GF-D8 (cell line): ENCODE results near the gene SPINDOC.

Source experiments
- DNase-seq: peaks from one replicate; lab custom pipeline; 2025; lab: John Stamatoyannopoulos, UW

Gene SPINDOC

DNA sequence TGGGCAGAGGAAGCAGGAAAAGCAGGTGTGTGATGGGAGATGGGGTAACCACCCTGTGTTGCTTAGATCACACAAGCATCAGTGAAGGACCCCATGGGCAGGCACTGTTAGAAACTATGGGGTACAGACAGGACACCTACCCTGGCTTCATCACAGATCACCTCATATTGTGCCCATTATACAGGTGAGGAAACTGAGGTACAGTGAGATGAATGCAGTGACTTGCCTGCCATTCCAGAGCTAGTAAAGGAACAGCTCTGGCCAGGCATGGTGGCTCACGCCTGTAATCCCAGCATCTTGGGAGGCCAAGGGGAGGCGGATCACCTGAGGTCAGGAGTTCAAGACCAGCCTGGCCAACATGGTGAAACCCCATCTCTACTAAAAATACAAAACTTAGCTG is 19.8 kb downstream of the SPINDOC start:
- no peak for DNase-seq

DNA sequence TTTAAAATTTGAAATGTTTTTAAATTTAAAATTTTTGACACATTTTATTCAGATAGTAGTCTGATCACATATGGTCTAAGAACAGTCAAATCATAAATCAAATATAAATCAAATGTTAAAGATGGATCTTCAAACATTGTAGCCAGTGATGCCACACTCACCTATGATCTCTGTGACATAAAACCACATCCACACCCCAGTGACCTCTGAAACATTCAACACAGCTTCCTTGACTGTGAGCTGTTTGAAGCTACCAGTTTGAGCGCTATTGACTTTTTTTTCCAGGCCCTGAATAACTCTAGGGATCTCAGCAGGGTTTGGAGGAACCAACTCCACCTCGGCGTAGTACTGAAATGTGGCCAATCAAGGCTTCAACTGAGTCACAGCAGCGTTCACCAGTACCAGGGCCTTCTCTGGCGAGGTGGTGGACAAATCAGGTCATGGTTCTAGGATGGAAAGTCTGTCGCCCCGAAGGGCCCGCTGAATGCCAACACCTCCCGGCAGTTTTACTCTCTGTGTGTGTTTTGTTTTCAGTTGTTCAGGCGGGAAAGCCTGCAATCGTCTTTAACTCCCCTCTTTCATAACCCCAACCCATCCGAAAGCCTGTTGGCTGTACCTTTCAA is 21.4 kb downstream of the SPINDOC start:
- no peak for DNase-seq

DNA sequence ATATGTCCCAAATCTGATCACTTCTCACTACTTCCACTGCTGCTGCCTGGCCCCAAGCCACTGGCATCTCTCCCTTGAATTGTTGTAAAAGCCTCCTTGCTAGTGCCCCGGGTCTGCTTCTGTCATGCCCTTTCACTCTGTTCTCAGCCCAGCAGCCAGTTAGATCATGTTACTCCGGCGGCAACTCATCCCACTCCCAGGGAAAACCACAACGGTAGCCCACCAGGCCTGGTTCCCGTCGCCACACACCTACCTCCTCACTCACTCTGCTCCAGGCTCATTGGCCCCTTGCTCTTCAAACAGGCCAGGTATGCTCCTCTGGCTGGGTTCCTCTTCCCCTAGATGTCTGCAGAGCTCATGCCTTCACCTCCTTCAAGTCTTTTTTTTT is 21.9 kb downstream of the SPINDOC start:
- DNase-seq: no peak

DNA sequence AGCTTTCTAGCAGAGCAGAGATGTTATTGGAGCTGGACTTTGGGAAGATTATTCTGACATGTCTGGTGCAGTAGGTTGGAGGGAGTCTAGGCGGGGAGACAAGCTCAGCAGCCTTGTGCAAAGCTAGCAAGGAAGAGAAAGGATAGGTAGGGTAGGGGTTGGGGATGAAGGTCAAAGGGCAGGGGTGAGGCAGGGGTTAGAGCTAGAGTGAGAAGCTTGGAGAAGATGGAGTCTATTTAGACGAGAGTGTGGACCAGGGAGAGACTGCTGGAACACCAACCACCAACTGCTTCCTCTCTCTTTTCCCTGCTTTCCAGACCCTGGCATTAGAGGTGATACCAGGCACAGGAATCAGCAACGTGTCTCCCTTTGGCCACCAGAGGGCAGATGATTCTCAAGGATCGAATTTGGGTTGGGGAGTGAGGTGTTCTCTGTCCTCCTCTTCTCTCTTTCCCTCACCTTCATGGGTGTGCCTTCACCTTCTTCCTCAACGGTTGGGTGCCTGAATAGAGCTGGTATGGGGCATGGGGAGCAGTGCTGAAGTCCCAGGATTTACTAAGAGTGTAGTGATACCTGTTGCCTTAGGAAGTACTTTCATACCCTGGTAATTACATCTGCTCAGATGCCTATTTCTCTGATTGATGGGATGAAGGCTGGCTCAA is 23.9 kb downstream of the SPINDOC start:
- DNase-seq: no peak

DNA sequence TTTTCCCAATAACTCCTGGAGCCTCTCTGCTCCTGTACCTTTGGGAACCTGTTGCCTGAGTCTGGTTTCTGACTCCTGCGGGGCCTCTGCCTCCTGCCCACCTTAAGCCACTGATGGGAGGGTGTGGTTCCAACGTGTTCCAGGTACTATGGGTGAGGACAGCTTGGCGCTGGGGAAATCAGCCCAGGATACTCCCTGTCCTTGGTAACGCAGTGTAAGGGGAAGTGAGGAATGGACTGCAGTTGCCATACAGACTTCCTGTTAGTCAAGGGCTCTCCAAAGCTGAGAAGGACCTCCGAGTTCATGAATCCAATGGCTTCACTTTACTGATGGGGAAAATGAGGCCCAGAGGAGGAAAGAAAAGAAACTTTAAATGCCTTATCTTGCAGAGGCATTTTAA is 24.5 kb downstream of the SPINDOC start:
- DNase-seq: peak; percentile 32

DNA sequence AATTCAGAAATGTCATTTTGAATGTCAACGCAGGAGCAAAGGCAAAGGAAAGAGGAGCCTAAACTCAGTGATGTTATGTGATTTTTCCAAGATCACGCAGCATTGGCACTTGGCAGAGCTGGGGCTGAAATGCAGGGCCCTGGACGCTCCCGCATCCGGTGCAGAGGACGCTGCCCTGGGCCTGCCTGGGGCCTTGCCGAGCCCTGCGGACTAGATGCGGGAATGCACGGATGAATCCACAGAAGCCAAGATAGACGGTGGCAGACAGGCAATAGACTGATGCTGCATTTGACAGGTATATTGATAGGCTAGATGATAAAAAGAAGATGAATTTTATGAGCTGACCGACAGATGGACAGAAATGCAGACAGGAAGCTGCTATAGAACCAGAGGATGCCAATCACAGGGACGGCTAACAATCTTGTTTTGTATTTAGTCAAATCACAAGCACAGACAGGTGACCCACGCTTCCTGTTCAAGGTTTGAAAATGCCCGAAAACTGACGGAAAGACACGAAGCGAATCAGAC is 25.0 kb downstream of the SPINDOC start:
- DNase-seq: no peak

DNA sequence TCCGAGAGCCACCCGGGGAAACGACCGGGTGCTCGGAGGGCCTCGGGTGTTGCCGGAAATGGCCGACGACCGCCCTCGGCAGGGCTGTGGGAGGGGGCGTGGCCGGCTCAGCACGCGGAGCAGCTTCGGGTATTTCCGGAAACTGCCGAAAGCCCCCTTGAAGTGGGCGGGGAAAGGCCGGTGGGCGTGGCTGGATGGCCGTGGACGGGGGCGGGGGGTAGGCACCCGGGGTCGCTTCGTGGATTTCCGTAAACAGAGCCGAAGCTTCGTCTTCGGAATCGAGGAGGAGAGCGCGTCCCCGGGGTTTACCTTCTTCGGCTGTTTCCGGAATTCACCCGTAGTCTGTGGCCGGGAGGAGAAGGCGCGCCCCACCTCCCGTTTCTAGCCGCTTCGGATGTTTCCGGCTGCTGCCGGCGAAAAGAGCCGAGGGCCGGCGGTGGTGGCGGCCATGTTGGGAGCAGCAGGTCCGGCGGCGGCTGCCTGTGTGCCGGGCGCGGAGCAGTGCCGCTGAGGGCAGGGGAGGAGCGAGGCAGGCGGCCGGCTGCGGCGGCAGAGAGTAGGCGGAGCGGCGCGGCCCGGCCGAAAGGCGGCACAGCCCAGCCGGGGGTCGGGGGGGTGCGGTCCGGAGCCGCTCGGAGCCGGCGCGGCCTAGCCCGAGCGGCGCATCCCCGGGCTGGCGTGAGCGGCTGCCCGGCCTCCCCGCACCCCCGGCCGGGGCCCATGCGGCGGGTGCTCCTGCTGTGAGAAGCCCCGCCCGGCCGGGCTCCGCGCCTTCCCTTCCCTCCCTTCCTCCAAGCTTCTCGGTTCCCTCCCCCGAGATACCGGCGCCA is 25.6 kb downstream of the SPINDOC start, which contains the start of gene MARK2:
TSS of gene MARK2 (plus strand) at position 433 of the 830 bp plus-strand sequence. CDS start at position 830, 397 bp downstream.
- peak; percentile 93 for DNase-seq

DNA sequence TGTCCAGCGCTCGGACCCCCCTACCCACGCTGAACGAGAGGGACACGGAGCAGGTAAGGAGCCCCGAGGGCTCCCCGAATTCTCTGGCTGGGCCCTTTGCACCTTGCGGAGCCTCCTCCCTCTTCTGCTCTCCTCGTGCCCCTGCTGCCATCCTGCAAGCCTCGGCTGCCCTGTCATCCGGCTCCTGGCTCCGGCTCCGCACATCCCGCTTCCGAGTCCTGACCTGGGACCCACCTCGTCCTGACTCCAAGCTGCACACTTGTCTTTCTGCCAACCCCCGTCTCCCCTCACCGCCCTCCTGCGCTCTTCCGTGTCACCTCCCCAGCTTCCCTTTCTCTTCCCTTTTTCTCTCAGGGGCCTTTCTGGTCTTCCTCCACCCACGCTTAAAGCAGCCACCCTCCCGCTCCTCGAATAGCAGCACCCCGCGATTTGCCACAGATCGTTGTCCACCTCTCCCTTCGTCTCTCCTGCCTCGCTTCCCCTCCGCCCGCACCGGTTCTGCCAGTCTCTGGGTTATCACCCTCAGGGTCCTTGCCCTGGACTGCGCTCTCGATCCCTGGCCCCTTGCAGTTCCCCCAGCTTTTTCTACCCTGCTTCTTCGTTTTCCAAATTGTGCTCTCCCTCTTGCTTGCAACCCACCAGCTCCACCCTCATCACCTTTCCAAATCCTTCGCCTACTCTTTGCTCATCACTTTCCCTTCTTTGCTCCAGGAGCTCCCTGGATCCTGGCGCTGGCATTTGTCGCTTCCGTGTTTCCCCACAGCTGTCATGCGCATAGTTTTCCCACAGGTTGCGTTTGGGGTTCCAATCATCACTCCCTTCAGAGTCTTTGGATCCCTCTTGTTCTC is 26.5 kb downstream of the SPINDOC start:
- DNase-seq: peak; percentile 23

DNA sequence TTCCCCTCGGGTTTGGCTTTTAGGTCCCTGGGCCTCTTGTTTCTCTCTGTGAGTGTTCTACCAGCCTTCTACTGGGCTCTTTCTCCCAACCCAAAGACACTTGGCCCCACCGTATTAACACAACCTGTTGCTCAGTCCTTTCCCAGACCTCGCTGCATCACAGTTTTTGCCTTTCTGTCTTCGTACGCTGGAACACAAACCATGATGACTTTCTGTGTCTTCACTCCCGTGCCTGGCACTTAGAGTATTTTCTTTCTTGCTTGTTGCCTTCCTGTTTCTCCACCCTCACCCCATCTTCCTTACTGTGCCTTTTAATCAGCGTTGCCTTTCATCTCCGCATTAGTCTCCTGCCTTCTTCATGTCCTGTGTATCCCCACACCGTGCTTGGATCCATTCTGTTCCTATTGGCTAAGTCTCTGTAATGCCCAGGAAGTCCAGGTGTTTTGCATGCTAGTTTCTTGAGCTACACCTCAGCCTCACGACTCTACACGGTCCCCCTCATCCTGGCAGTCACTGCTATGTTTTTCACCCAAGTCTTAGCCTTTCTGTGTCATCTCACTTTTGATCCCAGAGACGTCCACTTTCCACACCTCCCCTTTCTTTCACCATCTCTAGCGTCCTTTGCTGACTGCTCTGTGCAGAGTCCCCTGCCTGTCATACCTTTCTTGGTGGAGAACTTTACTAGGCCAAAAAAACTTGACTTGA is 27.3 kb downstream of the SPINDOC start:
- no peak for DNase-seq

DNA sequence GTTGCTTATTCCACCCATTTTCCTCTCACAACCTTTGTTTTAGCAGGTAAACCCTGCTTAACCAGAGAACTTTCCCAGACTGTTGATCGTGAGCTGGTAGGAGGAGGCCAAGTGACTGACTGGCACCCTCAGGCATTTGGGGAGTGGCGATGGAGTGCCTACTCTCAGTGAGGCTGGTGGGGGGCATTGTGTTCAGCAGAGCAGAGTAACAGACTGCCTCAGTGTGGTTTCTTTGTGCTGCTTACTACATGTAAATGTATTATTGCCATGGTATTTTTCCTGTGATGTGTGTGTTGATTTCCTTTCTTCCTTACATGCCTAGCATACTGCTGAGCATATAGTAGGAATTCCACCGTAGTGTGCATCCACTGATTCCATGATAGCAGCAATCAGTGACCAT is 28.3 kb downstream of the SPINDOC start:
- DNase-seq: no peak

DNA sequence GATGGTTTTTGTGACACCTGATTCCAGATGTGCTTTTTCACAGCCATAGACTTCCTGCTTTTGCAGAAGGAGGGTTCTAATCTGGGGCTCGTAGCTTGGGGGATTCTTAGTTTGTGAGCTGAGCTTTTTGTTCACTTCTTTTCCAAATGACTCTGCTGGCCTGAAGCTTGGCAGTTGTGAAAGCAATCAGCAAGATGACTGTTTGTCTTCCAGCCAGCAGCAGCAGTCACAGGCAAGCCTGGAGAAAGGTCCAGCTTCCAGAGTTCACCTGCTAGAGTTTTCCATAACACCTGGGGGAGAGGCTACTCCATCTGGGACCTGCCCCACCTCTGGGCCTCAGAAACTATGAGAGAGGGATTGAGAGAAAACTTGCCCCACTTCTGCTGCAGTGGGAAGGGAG is 29.8 kb downstream of the SPINDOC start:
- no peak for DNase-seq

DNA sequence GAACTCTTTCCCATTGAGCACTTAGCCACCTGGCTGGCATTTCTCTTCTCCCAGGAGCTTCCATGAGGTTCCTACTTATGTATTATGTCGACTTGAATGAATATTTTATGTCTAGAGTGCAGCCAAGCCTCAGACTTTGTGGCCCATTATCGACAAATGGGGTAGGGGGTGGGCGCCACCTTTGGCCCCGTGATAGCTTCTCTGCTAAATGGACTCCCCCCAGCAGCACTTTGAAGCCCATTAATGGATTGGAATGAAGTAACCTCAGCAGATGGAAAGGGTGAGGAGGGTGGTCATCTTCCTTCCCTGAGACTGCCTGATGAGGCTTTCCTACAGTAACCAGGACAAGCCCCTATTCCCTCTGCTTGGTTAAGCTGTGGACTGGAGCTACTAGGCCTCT is 31.6 kb downstream of the SPINDOC start:
- DNase-seq: no peak

DNA sequence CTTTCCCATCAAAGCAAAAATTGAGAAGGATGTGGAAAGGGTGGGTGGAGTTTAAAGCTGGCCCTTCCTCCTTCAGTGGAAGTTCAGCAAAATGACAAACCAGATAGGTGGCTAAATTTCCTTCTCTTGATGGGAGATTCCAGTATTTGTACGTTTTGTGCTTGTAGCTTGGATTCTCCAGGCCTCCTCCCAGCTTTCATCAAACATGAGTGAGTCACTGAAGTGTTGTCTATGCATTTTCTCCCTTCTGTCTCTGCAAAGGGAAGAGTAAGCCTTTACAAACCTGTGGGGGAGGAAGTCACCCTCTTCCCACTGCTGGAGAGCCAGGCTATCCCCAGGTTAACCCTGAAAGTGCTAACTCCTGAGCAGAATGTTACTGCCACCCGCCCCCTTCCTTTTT is 32.0 kb downstream of the SPINDOC start:
- DNase-seq: no peak

DNA sequence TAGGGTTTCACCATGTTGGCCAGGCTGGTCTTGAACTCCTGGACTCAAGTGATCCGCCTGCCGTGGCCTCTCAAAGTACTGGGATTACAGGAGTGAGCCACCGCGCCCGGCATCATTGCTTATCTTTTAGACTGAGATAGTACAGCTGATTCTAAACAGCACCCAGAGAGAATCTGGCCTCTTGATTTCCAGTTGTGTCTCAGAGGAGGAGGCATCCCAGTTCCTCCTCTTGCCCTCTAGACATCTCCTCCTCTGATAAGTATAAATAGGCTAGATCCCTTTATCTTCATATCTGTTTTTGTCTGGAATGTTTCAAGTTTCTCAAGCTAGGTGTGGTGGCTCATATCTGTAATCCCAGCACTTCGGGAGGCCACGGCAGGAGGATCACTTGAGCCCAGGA is 32.7 kb downstream of the SPINDOC start:
- no peak for DNase-seq

DNA sequence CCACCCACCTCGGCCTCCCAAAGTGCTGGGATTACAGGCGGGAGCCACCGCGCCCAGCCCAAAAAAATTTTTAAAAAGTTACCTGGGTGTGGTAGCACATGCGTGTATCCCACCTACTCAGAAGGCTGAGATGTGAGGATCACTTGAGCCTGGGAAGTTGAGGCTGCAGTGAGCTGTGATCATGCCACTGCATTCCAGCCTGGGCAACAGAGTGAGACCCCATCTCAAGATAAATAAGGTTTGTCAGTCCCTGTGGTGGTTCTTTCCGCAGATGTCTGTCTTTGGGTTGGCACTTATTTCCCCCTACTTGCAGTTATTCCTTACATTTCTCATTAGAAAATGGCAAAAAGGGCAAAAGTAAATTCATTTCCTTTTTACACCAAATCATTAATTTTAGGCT is 33.6 kb downstream of the SPINDOC start:
- no peak for DNase-seq

DNA sequence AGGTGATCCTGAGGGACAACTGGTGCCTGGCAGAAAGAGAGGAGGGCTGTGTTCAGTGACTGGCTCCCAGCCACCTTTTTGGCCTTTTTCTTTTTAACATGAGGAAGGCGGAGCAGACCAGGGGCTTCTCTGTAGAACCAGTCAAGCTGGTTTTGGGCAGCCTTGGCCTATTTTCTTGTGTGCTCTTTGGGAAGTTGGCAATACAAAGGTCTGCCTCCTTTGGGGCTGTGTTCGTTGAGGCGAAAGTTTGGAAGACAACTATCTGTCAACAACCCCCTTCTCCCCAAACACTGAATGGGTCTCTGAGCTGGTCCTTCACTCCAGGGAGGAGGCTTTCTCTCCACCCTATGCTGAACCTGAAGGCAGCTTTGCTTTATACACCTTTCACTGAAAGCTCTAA is 34.1 kb downstream of the SPINDOC start:
- no peak for DNase-seq

DNA sequence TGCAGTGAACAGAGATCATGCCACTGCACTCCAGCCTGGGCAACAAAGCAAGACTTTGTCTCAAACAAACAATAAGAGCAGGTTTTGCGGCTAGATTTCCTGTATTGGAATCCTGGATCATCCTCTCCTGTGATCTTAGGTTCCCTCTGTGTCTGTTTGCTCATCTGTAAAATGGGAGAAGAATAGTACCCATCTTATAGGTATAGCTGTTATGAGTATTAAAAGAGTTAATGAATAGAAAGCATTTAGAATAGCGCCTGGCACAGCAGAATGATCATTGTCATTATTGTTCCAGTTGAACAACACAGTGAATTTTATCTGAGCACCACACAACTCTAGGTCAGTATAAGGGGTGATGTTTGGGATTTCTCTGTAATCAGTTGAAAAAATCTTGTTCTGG is 36.4 kb downstream of the SPINDOC start:
- DNase-seq: no peak

DNA sequence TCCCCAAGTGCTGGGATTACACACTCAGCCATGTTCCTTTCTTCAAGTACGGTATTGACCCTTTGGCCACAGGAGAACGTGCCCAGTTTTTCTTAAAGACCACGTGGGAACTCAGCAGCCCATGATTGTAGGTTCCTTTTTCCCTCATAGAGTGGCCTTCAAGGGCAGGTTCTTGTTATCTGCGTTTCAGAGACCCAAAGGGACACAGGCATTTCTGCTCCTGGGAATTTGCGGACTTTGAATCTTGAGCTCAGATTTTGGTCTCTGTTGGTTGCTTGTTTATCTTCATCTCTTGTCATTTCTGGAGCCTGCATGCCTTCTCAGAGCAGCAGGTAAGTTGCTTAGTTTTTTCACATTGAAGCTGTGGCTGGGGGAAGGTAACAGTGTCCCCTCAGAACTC is 37.7 kb downstream of the SPINDOC start:
- DNase-seq: no peak

DNA sequence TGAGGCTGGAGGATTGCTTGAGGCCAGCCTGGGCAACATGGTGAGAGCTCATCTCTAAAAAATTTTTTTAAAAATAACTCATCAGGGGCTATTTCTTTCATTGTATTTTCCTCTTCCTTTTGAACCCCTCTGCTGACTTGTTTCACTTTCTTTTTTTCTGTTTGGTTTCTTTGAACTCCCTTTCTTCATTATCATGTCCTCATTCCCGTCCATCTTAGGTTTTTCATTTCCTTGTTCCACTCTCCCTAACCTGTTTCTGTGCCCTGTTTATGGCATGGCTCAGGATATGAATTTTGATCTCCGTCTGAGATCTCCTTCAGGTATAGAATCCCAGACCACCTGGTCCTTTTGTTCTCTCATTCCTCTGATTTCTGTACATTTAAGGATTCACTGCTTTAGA is 38.1 kb downstream of the SPINDOC start:
- no peak for DNase-seq

DNA sequence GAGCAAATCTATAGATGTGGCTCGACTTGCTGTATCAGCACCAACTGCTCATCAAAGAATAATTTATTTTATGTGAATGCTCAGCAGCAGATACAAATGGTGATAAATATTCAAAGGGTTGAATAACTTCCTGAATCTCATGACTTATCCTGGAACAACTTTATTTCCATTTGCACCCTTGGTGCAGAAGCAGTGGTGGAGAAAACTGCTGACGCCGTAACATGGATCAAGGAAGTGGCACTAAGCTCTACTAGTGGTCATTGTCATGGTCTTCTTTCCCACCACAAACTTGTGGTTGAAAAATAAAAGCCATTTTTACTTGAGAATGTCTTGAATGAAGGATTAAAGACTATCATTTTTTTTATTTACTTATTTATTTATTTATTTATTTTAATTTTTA is 40.2 kb downstream of the SPINDOC start:
- no peak for DNase-seq

DNA sequence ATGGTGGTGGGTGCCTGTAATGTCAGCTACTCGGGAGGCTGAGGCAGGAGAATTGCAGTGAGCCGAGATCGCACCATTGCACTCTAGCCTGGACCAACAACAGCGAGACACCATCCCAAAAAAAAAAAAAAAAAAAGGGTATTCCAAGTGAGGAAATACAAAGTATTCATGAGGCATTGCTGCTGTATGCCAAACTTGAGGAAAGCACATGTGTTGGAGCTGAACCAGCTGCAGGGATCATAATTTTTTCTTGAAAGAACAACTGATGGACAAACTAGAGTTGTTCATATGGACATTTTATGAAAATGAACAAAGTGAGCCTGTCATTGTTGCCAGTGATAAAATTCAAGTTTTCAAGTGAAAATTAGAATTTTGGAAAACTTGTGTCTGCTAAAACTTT is 41.4 kb downstream of the SPINDOC start:
- DNase-seq: no peak
